GM12874 (cell line): ENCODE results near the gene PTPMT1.

ENCODE experiments used
- CTCF ChIP-seq: IDR thresholded peaks from 2 replicates; pipeline ENCODE4 v1.5.1; 2011; ENCODE audit warnings: low read depth, mild to moderate bottlenecking, control low read depth, low read length, moderate library complexity; ENCODE audit not compliant: insufficient read depth

Gene PTPMT1

GRCh38 chr11:47527186-47527585, 38.2 kb upstream of the PTPMT1 start:
- no peak for TF ChIP-seq CTCF

- no peak for TF ChIP-seq CTCF
Measured at GRCh38 chr11:47529951-47530350, 35.4 kb upstream of the PTPMT1 start.

- TF ChIP-seq CTCF: no peak
Measured at GRCh38 chr11:47531666-47532065, 33.7 kb upstream of the PTPMT1 start.

- TF ChIP-seq CTCF: no peak
Measured at GRCh38 chr11:47532597-47533213, 32.7 kb upstream of the PTPMT1 start.

- no peak for TF ChIP-seq CTCF
Measured at GRCh38 chr11:47533690-47534151, 31.7 kb upstream of the PTPMT1 start.

- no peak for TF ChIP-seq CTCF
Measured at GRCh38 chr11:47534704-47535251, 30.6 kb upstream of the PTPMT1 start.

GRCh38 chr11:47536915-47537314, 28.5 kb upstream of the PTPMT1 start:
- TF ChIP-seq CTCF: no peak
